HepG2 (cell line): ENCODE data around the gene CMKLR1. TPM values are rescaled to one million over a fixed set of nuclear protein-coding genes. Genes with fewer than 3 reads are reported as not detected.

ENCODE experiments used
- CHCHD3 ChIP-seq: sonication (generic); formaldehyde crosslinking; IDR thresholded peaks from 2 replicates; pipeline ENCODE4 v1.8.0; 2022; ENCODE audit warnings: mild to moderate bottlenecking, missing genetic modification reagents, moderate library complexity
- FOXM1 ChIP-seq: sonication (generic); formaldehyde crosslinking; IDR thresholded peaks from 2 replicates; pipeline ENCODE4 v1.5.0; 2020; ENCODE audit warnings: missing genetic modification reagents
- MIER3 ChIP-seq: IDR thresholded peaks from 2 replicates; pipeline ENCODE4 v1.6.1; 2016; ENCODE audit warnings: missing compliant biosample characterization, borderline replicate concordance
- ZFP36L2 ChIP-seq: sonication (generic); formaldehyde crosslinking; IDR thresholded peaks from 2 replicates; pipeline ENCODE4 v1.4.0; 2020; ENCODE audit warnings: missing genetic modification reagents
- ZNF10 ChIP-seq: sonication (generic); formaldehyde crosslinking; IDR thresholded peaks from 2 replicates; pipeline ENCODE4 v1.4.0; 2020; ENCODE audit warnings: mild to moderate bottlenecking, low read depth, missing genetic modification reagents, borderline replicate concordance
- ZNF33B ChIP-seq: sonication (generic); formaldehyde crosslinking; IDR thresholded peaks from 2 replicates; pipeline ENCODE4 v1.5.1; 2020; ENCODE audit warnings: mild to moderate bottlenecking, missing genetic modification reagents
- ZNF609 ChIP-seq: sonication (generic); formaldehyde crosslinking; IDR thresholded peaks from 2 replicates; pipeline ENCODE4 v1.4.0; 2020; ENCODE audit warnings: mild to moderate bottlenecking, missing genetic modification reagents, borderline replicate concordance
- ZNF775 ChIP-seq: sonication (generic); formaldehyde crosslinking; IDR thresholded peaks from 2 replicates; pipeline ENCODE4 v1.4.0; 2020; ENCODE audit warnings: missing genetic modification reagents, mild to moderate bottlenecking, moderate library complexity, borderline replicate concordance
- polyA plus RNA-seq, 8 experiments: library from polyadenylated mRNA; depleted of rRNA in 3 of 8; stranded (reverse) in 7 of 8; unstranded in 1 of 8; fragments of >200 nt; fragmentation: Illumina TruSeq in 4 of 8; extraction: Trizol in 4 of 8; gene quantifications; 2 replicates each; pipeline versions ENCODE4 v1.2.1 to v1.2.3, GENCODE V29; 2011 to 2016; ENCODE audit warnings: low read depth in 4 of 8, missing spikeins in 1 of 8, mixed read lengths in 1 of 8; ENCODE audit not compliant: insufficient read depth in 1 of 8
- total RNA-seq, 5 experiments: library from RNA; depleted of rRNA; stranded (reverse); fragments of >200 nt; fragmentation: Illumina TruSeq; extraction: Trizol; gene quantifications; 2 replicates each; pipeline ENCODE4 v1.2.3, GENCODE V29; 2016; ENCODE audit warnings: low read depth in 1 of 5
- TF ChIP-seq, protein P1 (sequence below): sonication (generic); formaldehyde crosslinking; IDR thresholded peaks from 2 replicates; pipeline ENCODE4 v1.9.0; 2021; ENCODE audit warnings: mild to moderate bottlenecking, missing genetic modification reagents

The CMKLR1 gene
- total and polyA plus RNA-seq, 2 of the 13 experiments (the other 11 are each of a cell fraction or from before 2014, with no cell fraction given), result not detected

DNA sequence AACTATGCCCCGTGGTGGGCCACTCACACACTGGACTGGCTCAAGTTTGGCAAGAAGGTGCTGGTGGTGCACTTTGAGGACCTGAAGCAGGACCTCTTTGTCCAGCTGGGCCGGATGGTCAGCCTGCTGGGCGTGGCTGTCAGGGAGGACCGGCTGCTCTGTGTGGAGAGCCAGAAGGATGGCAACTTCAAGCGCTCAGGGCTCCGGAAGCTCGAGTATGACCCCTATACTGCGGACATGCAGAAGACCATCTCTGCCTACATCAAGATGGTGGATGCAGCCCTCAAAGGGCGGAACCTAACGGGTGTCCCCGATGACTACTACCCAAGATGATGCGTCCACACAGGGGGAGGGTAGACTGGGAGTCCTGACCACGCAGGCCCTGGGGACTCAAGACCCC is 91.1 kb downstream of the CMKLR1 start (continued):
- TF ChIP-seq ZNF609 (CRISPR knock-in tag) (no peak), ZNF775 (CRISPR knock-in tag) (no peak), FOXM1 (no peak), ZNF33B (CRISPR knock-in tag) (no peak), MIER3 (no peak), ZFP36L2 (CRISPR knock-in tag) (no peak), CHCHD3 (CRISPR knock-in tag) (no peak), ZNF10 (no peak)
- TF ChIP-seq, protein P1, sequence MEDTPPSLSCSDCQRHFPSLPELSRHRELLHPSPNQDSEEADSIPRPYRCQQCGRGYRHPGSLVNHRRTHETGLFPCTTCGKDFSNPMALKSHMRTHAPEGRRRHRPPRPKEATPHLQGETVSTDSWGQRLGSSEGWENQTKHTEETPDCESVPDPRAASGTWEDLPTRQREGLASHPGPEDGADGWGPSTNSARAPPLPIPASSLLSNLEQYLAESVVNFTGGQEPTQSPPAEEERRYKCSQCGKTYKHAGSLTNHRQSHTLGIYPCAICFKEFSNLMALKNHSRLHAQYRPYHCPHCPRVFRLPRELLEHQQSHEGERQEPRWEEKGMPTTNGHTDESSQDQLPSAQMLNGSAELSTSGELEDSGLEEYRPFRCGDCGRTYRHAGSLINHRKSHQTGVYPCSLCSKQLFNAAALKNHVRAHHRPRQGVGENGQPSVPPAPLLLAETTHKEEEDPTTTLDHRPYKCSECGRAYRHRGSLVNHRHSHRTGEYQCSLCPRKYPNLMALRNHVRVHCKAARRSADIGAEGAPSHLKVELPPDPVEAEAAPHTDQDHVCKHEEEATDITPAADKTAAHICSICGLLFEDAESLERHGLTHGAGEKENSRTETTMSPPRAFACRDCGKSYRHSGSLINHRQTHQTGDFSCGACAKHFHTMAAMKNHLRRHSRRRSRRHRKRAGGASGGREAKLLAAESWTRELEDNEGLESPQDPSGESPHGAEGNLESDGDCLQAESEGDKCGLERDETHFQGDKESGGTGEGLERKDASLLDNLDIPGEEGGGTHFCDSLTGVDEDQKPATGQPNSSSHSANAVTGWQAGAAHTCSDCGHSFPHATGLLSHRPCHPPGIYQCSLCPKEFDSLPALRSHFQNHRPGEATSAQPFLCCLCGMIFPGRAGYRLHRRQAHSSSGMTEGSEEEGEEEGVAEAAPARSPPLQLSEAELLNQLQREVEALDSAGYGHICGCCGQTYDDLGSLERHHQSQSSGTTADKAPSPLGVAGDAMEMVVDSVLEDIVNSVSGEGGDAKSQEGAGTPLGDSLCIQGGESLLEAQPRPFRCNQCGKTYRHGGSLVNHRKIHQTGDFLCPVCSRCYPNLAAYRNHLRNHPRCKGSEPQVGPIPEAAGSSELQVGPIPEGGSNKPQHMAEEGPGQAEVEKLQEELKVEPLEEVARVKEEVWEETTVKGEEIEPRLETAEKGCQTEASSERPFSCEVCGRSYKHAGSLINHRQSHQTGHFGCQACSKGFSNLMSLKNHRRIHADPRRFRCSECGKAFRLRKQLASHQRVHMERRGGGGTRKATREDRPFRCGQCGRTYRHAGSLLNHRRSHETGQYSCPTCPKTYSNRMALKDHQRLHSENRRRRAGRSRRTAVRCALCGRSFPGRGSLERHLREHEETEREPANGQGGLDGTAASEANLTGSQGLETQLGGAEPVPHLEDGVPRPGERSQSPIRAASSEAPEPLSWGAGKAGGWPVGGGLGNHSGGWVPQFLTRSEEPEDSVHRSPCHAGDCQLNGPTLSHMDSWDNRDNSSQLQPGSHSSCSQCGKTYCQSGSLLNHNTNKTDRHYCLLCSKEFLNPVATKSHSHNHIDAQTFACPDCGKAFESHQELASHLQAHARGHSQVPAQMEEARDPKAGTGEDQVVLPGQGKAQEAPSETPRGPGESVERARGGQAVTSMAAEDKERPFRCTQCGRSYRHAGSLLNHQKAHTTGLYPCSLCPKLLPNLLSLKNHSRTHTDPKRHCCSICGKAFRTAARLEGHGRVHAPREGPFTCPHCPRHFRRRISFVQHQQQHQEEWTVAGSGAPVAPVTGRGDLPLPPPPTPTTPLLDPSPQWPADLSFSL (CRISPR knock-in tag), result no peak
